PC-3 (cell line): Measurements from ENCODE around the gene ADARB2.

Experiments used
- CTCF ChIP-seq: fragments of 300-600 bp; sonication (generic); conservative IDR thresholded peaks from 2 replicates; pipeline ENCODE4 v1.5.1; 2017; ENCODE audit warnings: antibody characterized with exemption, low read depth, mild to moderate bottlenecking, low read length
- EZH2 ChIP-seq: fragments of 300-600 bp; sonication (generic); IDR thresholded peaks from one replicate; pipeline ENCODE4 v1.6.1; 2017; ENCODE audit warnings: antibody characterized with exemption, mild to moderate bottlenecking, low read length; ENCODE audit not compliant: unreplicated experiment
- EZH2phosphoT487 ChIP-seq: fragments of 300-600 bp; sonication (generic); IDR thresholded peaks from 2 replicates; pipeline ENCODE4 v1.6.1; 2018; ENCODE audit warnings: mild to moderate bottlenecking, antibody characterized with exemption, low read length, borderline replicate concordance

GRCh38 chr10:1645896-1646295 lies 91.4 kb downstream of the ADARB2 start:
- no peak for TF ChIP-seq CTCF
- no peak for TF ChIP-seq EZH2
- TF ChIP-seq EZH2phosphoT487: no peak
